Neural cell (in vitro differentiated cells): ENCODE measurements around the gene PANX1. TPM values are rescaled to one million over a fixed set of nuclear protein-coding genes. Genes with fewer than 3 reads are reported as not detected.

Experiments used
- H2AFZ ChIP-seq: fragments of 200-600, 300-800 bp; sonication (generic), shearing (Covaris generic); 2 replicates; pipeline ENCODE4 v1.6.0; 2014; ENCODE audit warnings: low read depth, mild to moderate bottlenecking, antibody characterized with exemption, low read length, moderate library complexity
- H3F3A ChIP-seq: fragments of 200-600 bp; shearing (Covaris generic); 2 replicates; pipeline ENCODE4 v1.6.1; 2016; ENCODE audit warnings: mild to moderate bottlenecking, moderate library complexity, mixed read lengths, antibody characterized with exemption, low read length; ENCODE audit not compliant: insufficient read depth, poor library complexity, severe bottlenecking
- H3K27ac ChIP-seq: fragments of 200-600, 300-800 bp; sonication (generic), shearing (Covaris generic); 2 replicates; pipeline ENCODE4 v1.5.1; 2014; ENCODE audit warnings: mild to moderate bottlenecking, low read length, moderate library complexity
- H3K27me3 ChIP-seq: fragments of 300-800, 200-600 bp; sonication (generic), shearing (Covaris generic); 2 replicates; pipeline ENCODE4 v1.6.0; 2014; ENCODE audit warnings: mild to moderate bottlenecking, low read depth, low read length, moderate library complexity; ENCODE audit not compliant: insufficient read depth
- H3K36me3 ChIP-seq: fragments of 300-800, 200-600 bp; sonication (generic), shearing (Covaris generic); 2 replicates; pipeline ENCODE4 v1.5.1; 2014; ENCODE audit warnings: mild to moderate bottlenecking, antibody characterized with exemption, low read length, moderate library complexity; ENCODE audit not compliant: insufficient read depth
- H3K4me2 ChIP-seq: fragments of 300-800, 200-600 bp; sonication (generic), shearing (Covaris generic); 2 replicates; pipeline ENCODE4 v1.6.0; 2014; ENCODE audit warnings: mild to moderate bottlenecking, low read length
- H3K4me3 ChIP-seq: fragments of 300-800, 200-600 bp; sonication (generic), shearing (Covaris generic); 2 replicates; pipeline ENCODE4 v1.5.1; 2014; ENCODE audit warnings: mild to moderate bottlenecking, low read length, moderate library complexity
- H3K79me2 ChIP-seq: fragments of 200-600 bp; shearing (Covaris generic); replicated peaks from 2 replicates; pipeline ENCODE4 v1.6.0; 2014; ENCODE audit warnings: mild to moderate bottlenecking, low read length, moderate library complexity; ENCODE audit not compliant: insufficient read depth
- H3K9ac ChIP-seq: fragments of 300-800, 200-600 bp; sonication (generic), shearing (Covaris generic); 2 replicates; pipeline ENCODE4 v1.6.1; 2016; ENCODE audit warnings: mild to moderate bottlenecking, low read length, mixed read lengths
- H3K9me2 ChIP-seq: fragments of 200-600 bp; shearing (Covaris generic); 2 replicates; pipeline ENCODE4 v1.6.1; 2016; ENCODE audit warnings: mild to moderate bottlenecking, low read length, mixed read lengths; ENCODE audit not compliant: insufficient read depth
- H3K9me3 ChIP-seq: fragments of 200-600, 300-800 bp; sonication (generic), shearing (Covaris generic); 2 replicates; pipeline ENCODE4 v1.6.1; 2016; ENCODE audit warnings: mild to moderate bottlenecking, mixed run types, low read length, moderate library complexity, mixed read lengths
- H4K20me1 ChIP-seq: fragments of 200-600 bp; shearing (Covaris generic); 2 replicates; pipeline ENCODE4 v1.6.1; 2016; ENCODE audit warnings: mild to moderate bottlenecking, mixed run types; ENCODE audit not compliant: insufficient read depth
- CTCF ChIP-seq: fragments of 450-650 bp; IDR thresholded peaks from 2 replicates; pipeline ENCODE4 v1.5.1; 2014; ENCODE audit warnings: antibody characterized with exemption, mild to moderate bottlenecking, moderate library complexity; ENCODE audit not compliant: poor library complexity, severe bottlenecking
- EP300 ChIP-seq: fragments of 450-650 bp; conservative IDR thresholded peaks from 2 replicates; pipeline ENCODE4 v1.6.1; 2014; ENCODE audit warnings: antibody characterized with exemption, mild to moderate bottlenecking, moderate library complexity; ENCODE audit not compliant: poor library complexity, severe bottlenecking
- EZH2 ChIP-seq: fragments of 200-600, 300-800 bp; shearing (Covaris generic), sonication (generic); IDR thresholded peaks from 2 replicates; pipeline ENCODE4 v1.6.1; 2014; ENCODE audit warnings: antibody characterized with exemption, low read length, borderline replicate concordance, mild to moderate bottlenecking; ENCODE audit not compliant: insufficient read depth, poor library complexity, severe bottlenecking
- MXI1 ChIP-seq: fragments of 450-650 bp; conservative IDR thresholded peaks from 2 replicates; pipeline ENCODE4 v1.6.1; 2014; ENCODE audit warnings: antibody characterized with exemption, mild to moderate bottlenecking; ENCODE audit not compliant: poor library complexity, severe bottlenecking
- POLR2AphosphoS5 ChIP-seq: IDR thresholded peaks from 2 replicates; pipeline ENCODE4 v1.6.1; 2012
- RAD21 ChIP-seq: fragments of 450-650 bp; conservative IDR thresholded peaks from 2 replicates; pipeline ENCODE4 v1.6.1; 2014; ENCODE audit warnings: antibody characterized with exemption, mild to moderate bottlenecking, moderate library complexity
- REST ChIP-seq: IDR thresholded peaks from 2 replicates; pipeline ENCODE4 v1.6.1; 2012; ENCODE audit warnings: borderline replicate concordance
- SMC3 ChIP-seq: fragments of 450-650 bp; conservative IDR thresholded peaks from 2 replicates; pipeline ENCODE4 v1.6.1; 2014; ENCODE audit warnings: antibody characterized with exemption, mild to moderate bottlenecking, moderate library complexity; ENCODE audit not compliant: poor library complexity
- TAF1 ChIP-seq: IDR thresholded peaks from 2 replicates; pipeline ENCODE4 v1.6.1; 2012; ENCODE audit warnings: low read depth
- polyA plus RNA-seq: library from polyadenylated mRNA; depleted of rRNA; stranded (reverse); fragments of >200 nt; gene quantifications from 2 replicates; pipeline ENCODE4 v1.2.3, GENCODE V29; 2014

The PANX1 gene
- polyA plus RNA-seq, 1 donor from 2014 or later, result 48.0 TPM

- Histone ChIP-seq H3K79me2 (no peaks in the 10 kb centered on the region), H3F3A (no peaks in the 10 kb centered on the region), H3K36me3 (no peaks in the 10 kb centered on the region), H3K27ac (no peak overlapping the region), H3K9me3 (no peaks in the 10 kb centered on the region), H3K9me2 (no peaks in the 10 kb centered on the region), H3K9ac (no peak overlapping the region), H3K27me3 (no peaks in the 10 kb centered on the region), H2AFZ (no peak overlapping the region), H4K20me1 (no peaks in the 10 kb centered on the region), H3K4me2 (no peak overlapping the region), H3K4me3 (no peak overlapping the region)
- TF ChIP-seq MXI1 (no peak), TAF1 (no peak), EP300 (no peak), REST (no peak), EZH2 (no peak), SMC3 (no peak), RAD21 (no peak), POLR2AphosphoS5 (no peak), CTCF (no peak)
Measured at GRCh38 chr11:94106716-94107115, 21.9 kb upstream of the PANX1 start.

GRCh38 chr11:94107363-94107762, 21.3 kb upstream of the PANX1 start:
- H3K9me2 ChIP-seq, result no peaks in the 10 kb centered on the region
- no peaks in the 10 kb centered on the region for H4K20me1 ChIP-seq
- no peak overlapping the region for H2AFZ ChIP-seq
- no peaks in the 10 kb centered on the region for H3K36me3 ChIP-seq
- no peaks in the 10 kb centered on the region for H3K79me2 ChIP-seq
- TF ChIP-seq EZH2, result no peak
- TF ChIP-seq REST, result no peak
- no peak for TF ChIP-seq TAF1
- no peak for TF ChIP-seq RAD21
- no peak for TF ChIP-seq SMC3
- TF ChIP-seq EP300, result no peak
- TF ChIP-seq POLR2AphosphoS5, result no peak
- no peak for TF ChIP-seq CTCF
- no peak for TF ChIP-seq MXI1
- no peak overlapping the region for H3K4me3 ChIP-seq
- no peak overlapping the region for H3K9ac ChIP-seq
- no peaks in the 10 kb centered on the region for H3K9me3 ChIP-seq
- H3K27me3 ChIP-seq, result no peaks in the 10 kb centered on the region
- H3K4me2 ChIP-seq, result no peak overlapping the region
- H3K27ac ChIP-seq, result no peak overlapping the region
- no peaks in the 10 kb centered on the region for H3F3A ChIP-seq
